CD14-positive monocyte (primary cell): ENCODE measurements around the gene UNC50. TPM values are rescaled to one million over a fixed set of nuclear protein-coding genes. Genes with fewer than 3 reads are reported as not detected.

ENCODE experiments used
- DNase-seq, 3 donors: peaks; one replicate each; pipeline ENCODE4 v3.0.0-alpha.2; 2011 to 2022
- H2AFZ ChIP-seq: 2 replicates; pipeline ENCODE4 v1.6.0; 2012; ENCODE audit warnings: mild to moderate bottlenecking, low read depth, low read length, inconsistent platforms; ENCODE audit not compliant: insufficient read depth, poor library complexity, severe bottlenecking
- H3K27ac ChIP-seq, 2 donors: 1 replicate in 1 of 2; 2 replicates in 1 of 2; pipeline ENCODE4 v1.5.1; 2012 to 2013; ENCODE audit warnings: low read length in 2 of 2, control low read depth in 1 of 2, inconsistent platforms in 1 of 2, low read depth in 1 of 2, mild to moderate bottlenecking in 1 of 2
- H3K27me3 ChIP-seq, 2 donors: one replicate each; pipeline versions ENCODE4 v1.6.0 to v1.6.1; 2011 to 2013; ENCODE audit warnings: low read length in 2 of 2; ENCODE audit not compliant: control insufficient read depth in 2 of 2, insufficient read depth in 2 of 2
- H3K36me3 ChIP-seq, 2 donors: replicated peaks in 1 of 2; 1 replicate in 1 of 2; 2 replicates in 1 of 2; pipeline versions ENCODE4 v1.5.1 to v1.6.1; 2012 to 2013; ENCODE audit warnings: low read length in 2 of 2, control low read depth in 1 of 2, inconsistent platforms in 1 of 2, mild to moderate bottlenecking in 1 of 2; ENCODE audit not compliant: insufficient read depth in 2 of 2, control insufficient read depth in 1 of 2
- H3K4me1 ChIP-seq, 2 donors: 1 replicate in 1 of 2; 2 replicates in 1 of 2; pipeline versions ENCODE4 v1.5.1 to v1.6.1; 2012 to 2013; ENCODE audit warnings: low read length in 2 of 2, control low read depth in 1 of 2, inconsistent platforms in 1 of 2, mild to moderate bottlenecking in 1 of 2, moderate library complexity in 1 of 2; ENCODE audit not compliant: insufficient read depth in 2 of 2, control insufficient read depth in 1 of 2
- H3K4me2 ChIP-seq: replicated peaks from 2 replicates; pipeline ENCODE3; 2012; ENCODE audit warnings: low read length, moderate library complexity, mild to moderate bottlenecking; ENCODE audit not compliant: poor library complexity, severe bottlenecking; ENCODE audit errors: extremely low read depth
- H3K4me3 ChIP-seq, 3 experiments: fragments of 200-600 bp in 1 of 3; sonication (generic) in 1 of 3; replicated peaks in 1 of 3; 1 replicate in 2 of 3; 2 replicates in 1 of 3; pipeline ENCODE4 v1.5.1; 2011 to 2013; ENCODE audit warnings: low read length in 3 of 3, mild to moderate bottlenecking in 3 of 3, control low read depth in 2 of 3, low read depth in 2 of 3, inconsistent platforms in 1 of 3, moderate library complexity in 1 of 3
- H3K79me2 ChIP-seq: 2 replicates; pipeline ENCODE4 v1.6.0; 2012; ENCODE audit warnings: mild to moderate bottlenecking, control low read depth, inconsistent platforms, low read length, moderate library complexity; ENCODE audit not compliant: insufficient read depth
- H3K9ac ChIP-seq: 2 replicates; pipeline ENCODE4 v1.6.0; 2017; ENCODE audit warnings: low read length, mild to moderate bottlenecking; ENCODE audit not compliant: insufficient read depth, poor library complexity, severe bottlenecking
- H3K9me3 ChIP-seq, 2 donors: replicated peaks in 1 of 2; 1 replicate in 1 of 2; 2 replicates in 1 of 2; pipeline versions ENCODE4 v1.5.1 to v1.6.1; 2012 to 2013; ENCODE audit warnings: low read length in 2 of 2, control low read depth in 1 of 2; ENCODE audit not compliant: control insufficient read depth in 1 of 2, insufficient read depth in 1 of 2
- H4K20me1 ChIP-seq: 2 replicates; pipeline ENCODE4 v1.6.0; 2012; ENCODE audit warnings: mild to moderate bottlenecking, low read length, control low read depth, moderate library complexity; ENCODE audit not compliant: insufficient read depth
- H3K27ac Mint-ChIP-seq, 7 donors: one replicate each; pipeline ENCODE4 v1.8.0; 2020; ENCODE audit warnings: mild to moderate bottlenecking in 7 of 7, mixed read lengths in 7 of 7, moderate library complexity in 6 of 7, inconsistent platforms in 2 of 7
- H3K27me3 Mint-ChIP-seq, 3 donors: one replicate each; pipeline ENCODE4 v1.8.0; 2021 to 2022; ENCODE audit warnings: low read depth in 3 of 3, mild to moderate bottlenecking in 3 of 3, mixed read lengths in 3 of 3, moderate library complexity in 3 of 3, inconsistent platforms in 1 of 3
- H3K36me3 Mint-ChIP-seq, 2 donors: one replicate each; pipeline ENCODE4 v1.8.0; 2020; ENCODE audit warnings: mixed read lengths in 2 of 2, inconsistent platforms in 1 of 2, mild to moderate bottlenecking in 1 of 2
- H3K4me1 Mint-ChIP-seq: one replicate; pipeline ENCODE4 v1.8.0; 2020; ENCODE audit warnings: mild to moderate bottlenecking, mixed read lengths
- H3K4me3 Mint-ChIP-seq, 2 donors: one replicate each; pipeline ENCODE4 v1.8.0; 2020; ENCODE audit warnings: mild to moderate bottlenecking in 2 of 2, mixed read lengths in 2 of 2, moderate library complexity in 1 of 2
- H3K9me3 Mint-ChIP-seq, 7 donors: one replicate each; pipeline ENCODE4 v1.8.0; 2020 to 2022; ENCODE audit warnings: mixed read lengths in 7 of 7, mild to moderate bottlenecking in 6 of 7, moderate library complexity in 6 of 7, inconsistent platforms in 2 of 7
- WGBS: methylation state at CpG from one replicate; pipeline ENCODE4 v1.1.5; 2013; ENCODE audit warnings: missing lambda C conversion rate; ENCODE audit not compliant: insufficient coverage; 5-methylcytosine and 5-hydroxymethylcytosine counted together
- intact Hi-C, 2 donors: fragments of 100-400 bp; cut with micrococcal nuclease; formaldehyde crosslinking; loops; one replicate each; pipeline versions ENCODE4 v1.15.0 to v1.15.1; 2023
- polyA plus RNA-seq, 3 donors: library from polyadenylated mRNA; depleted of rRNA in 1 of 3; unstranded in 2 of 3; stranded (reverse) in 1 of 3; fragments of 300-500 nt in 2 of 3; fragments of >200 nt in 1 of 3; fragmentation: Illumina TruSeq in 2 of 3; gene quantifications; 1 replicate in 2 of 3; 2 replicates in 1 of 3; pipeline ENCODE4 v1.2.3, GENCODE V29; 2012 to 2021
- TF ChIP-seq, protein P1 (sequence below): fragments of 200-600 bp; IDR thresholded peaks from one replicate; pipeline ENCODE4 v1.8.0; 2022; ENCODE audit warnings: antibody characterized with exemption, mild to moderate bottlenecking

Gene UNC50
- polyA plus RNA-seq, 3 donors: 32.5 to 72.0 (median 62.8) TPM

DNA sequence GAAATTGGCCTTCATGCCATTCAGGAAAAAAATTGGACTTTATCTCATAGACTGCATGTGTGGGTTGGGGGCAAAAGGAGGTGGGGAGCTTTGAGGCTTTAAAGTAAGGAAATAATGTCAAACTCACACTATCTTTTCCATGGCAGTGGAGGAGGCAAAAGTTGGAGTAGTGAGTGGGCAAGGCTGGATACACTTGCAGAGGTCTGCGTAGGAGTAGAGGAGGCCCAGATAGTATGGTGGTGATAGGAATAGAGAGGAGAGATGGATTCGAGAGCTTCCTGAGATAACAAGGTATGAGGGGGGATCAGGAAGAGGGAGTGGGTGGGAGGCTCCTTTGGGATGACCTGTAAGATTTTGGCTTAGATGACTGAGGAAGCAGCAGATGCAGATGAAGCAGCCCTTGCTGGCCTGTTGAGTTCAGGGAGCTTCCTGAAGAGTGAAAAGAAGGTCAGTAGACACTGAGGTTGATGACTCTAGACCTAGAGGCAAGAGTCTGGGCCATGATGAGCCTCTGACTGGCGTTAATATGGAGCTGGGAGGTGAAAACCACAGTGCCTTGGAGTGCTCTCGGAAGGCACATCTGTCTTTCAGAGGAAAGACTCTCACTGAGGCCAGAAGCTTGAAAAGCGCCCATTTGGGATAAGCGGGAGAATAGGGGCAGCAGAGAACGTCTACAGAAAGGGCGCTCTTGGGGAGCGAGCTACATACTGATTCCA lies 5.8 kb downstream of the UNC50 start:
- Histone ChIP-seq H3K4me1 (peaks cover 15 to 16% of the 10 kb centered on the region in 2 donors), H4K20me1 (peaks cover 6% of the 10 kb centered on the region), H3K4me3 (no peak overlapping the region), H3K27ac (no peak overlapping the region), H3K79me2 (peaks cover 14% of the 10 kb centered on the region), H3K9ac (no peak overlapping the region), H3K9me3 (no peaks in the 10 kb centered on the region), H3K4me2 (no peak overlapping the region), H2AFZ (no peak overlapping the region), H3K36me3 (peaks cover 71 to 91% of the 10 kb centered on the region in 2 donors), H3K27me3 (no peaks in the 10 kb centered on the region)
- DNase-seq: no peak
- H3K9me3 Mint-ChIP-seq: no peaks in the 10 kb centered on the region
- TF ChIP-seq, protein P1, sequence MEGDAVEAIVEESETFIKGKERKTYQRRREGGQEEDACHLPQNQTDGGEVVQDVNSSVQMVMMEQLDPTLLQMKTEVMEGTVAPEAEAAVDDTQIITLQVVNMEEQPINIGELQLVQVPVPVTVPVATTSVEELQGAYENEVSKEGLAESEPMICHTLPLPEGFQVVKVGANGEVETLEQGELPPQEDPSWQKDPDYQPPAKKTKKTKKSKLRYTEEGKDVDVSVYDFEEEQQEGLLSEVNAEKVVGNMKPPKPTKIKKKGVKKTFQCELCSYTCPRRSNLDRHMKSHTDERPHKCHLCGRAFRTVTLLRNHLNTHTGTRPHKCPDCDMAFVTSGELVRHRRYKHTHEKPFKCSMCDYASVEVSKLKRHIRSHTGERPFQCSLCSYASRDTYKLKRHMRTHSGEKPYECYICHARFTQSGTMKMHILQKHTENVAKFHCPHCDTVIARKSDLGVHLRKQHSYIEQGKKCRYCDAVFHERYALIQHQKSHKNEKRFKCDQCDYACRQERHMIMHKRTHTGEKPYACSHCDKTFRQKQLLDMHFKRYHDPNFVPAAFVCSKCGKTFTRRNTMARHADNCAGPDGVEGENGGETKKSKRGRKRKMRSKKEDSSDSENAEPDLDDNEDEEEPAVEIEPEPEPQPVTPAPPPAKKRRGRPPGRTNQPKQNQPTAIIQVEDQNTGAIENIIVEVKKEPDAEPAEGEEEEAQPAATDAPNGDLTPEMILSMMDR: no peak
- H3K27me3 Mint-ChIP-seq: no peaks in the 10 kb centered on the region
- peaks cover 77 to 82% of the 10 kb centered on the region in 2 donors for H3K36me3 Mint-ChIP-seq
- 100% methylated on average over 9 of the region's 9 CpGs for WGBS
- peak overlapping the region in 1 of 7 donors; percentile 41 for H3K27ac Mint-ChIP-seq
- intact Hi-C loops: no loop called here
- H3K4me3 Mint-ChIP-seq: no peak overlapping the region
- peaks cover 21% of the 10 kb centered on the region for H3K4me1 Mint-ChIP-seq

DNA sequence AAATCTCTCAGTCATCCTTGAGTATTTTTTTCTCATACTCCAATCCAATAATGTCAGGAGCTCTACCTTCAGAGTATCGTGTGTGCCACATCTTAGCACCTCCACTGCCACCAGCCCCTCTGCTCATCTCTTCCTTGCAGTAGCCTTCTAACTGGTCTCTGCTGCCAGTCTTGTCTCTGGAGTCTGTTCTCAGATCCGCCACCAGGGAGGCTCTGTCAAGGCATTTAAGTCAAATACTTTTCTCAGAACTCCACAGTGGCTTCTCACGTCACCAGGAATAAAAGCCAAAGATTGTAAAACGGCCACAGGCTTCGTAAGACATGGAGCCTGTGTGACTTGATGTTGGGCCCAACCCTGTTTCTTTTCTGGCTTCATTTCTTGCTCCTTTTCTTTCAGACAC lies 7.1 kb downstream of the UNC50 start:
- no peak for DNase-seq
- Histone ChIP-seq H3K9ac (no peak overlapping the region), H3K79me2 (peaks cover 1% of the 10 kb centered on the region), H3K36me3 (peaks cover 75 to 99% of the 10 kb centered on the region in 2 donors), H3K4me3 (no peak overlapping the region), H3K9me3 (no peaks in the 10 kb centered on the region), H2AFZ (no peak overlapping the region), H3K27me3 (no peaks in the 10 kb centered on the region), H4K20me1 (peaks cover 6% of the 10 kb centered on the region), H3K4me1 (peaks cover 3 to 4% of the 10 kb centered on the region in 2 donors), H3K4me2 (no peak overlapping the region), H3K27ac (no peak overlapping the region)
- H3K27me3 Mint-ChIP-seq: no peaks in the 10 kb centered on the region
- TF ChIP-seq, protein P1: no peak
- 98% methylated on average over 5 of the region's 5 CpGs for WGBS
- peaks cover 80 to 83% of the 10 kb centered on the region in 2 donors for H3K36me3 Mint-ChIP-seq
- H3K27ac Mint-ChIP-seq: peak overlapping the region in 2 of 7 donors; percentile 25 to 26
- H3K9me3 Mint-ChIP-seq: no peaks in the 10 kb centered on the region
- peaks cover 8% of the 10 kb centered on the region for H3K4me1 Mint-ChIP-seq
- intact Hi-C loops: no loop called here
- no peak overlapping the region for H3K4me3 Mint-ChIP-seq
